IMR-90 (cell line): Measurements from ENCODE around the gene NUP93. TPM values are rescaled to one million over a fixed set of nuclear protein-coding genes. Genes with fewer than 3 reads are reported as not detected.
"Not testable (repeated sequence)": the region's sequence is repeated elsewhere in the genome, so short reads cannot be mapped to it uniquely, and the experiment has no call there.

Source experiments
- ATAC-seq: fragments of 200-7000 bp; cut with Tn5 transposase; 2 replicates; pipeline ENCODE4 v1.9.1; 2020; ENCODE audit warnings: low read depth, mild to moderate bottlenecking, moderate library complexity
- BruUV-seq: library from RNA; stranded (reverse); fragments of 400-500 nt; replicated peaks from 2 replicates; lab custom pipeline; 2021; lab: Mats Ljungman, UMichigan
- CTCF ChIA-PET: fragments of 300-600 bp; formaldehyde crosslinking; extraction: SDS; loops from one replicate; lab custom pipeline; 2021; ENCODE audit warnings: antibody characterized with exemption; lab: Yijun Ruan, JAX
- POLR2A ChIA-PET: fragments of 300-600 bp; sonication (Branson Sonifier 250); formaldehyde crosslinking; loops from one replicate; lab custom pipeline; 2022; ENCODE audit warnings: antibody characterized with exemption; ENCODE audit not compliant: unreplicated experiment; lab: Charles Lee
- DNase-seq: peaks from one replicate; pipeline ENCODE4 v3.0.0; 2013
- H2AFZ ChIP-seq: replicated peaks from 2 replicates; pipeline ENCODE3; 2013; ENCODE audit warnings: low read length, mild to moderate bottlenecking; ENCODE audit not compliant: poor library complexity
- H2AK5ac ChIP-seq: 2 replicates; pipeline ENCODE4 v1.6.1; 2013; ENCODE audit warnings: low read depth, low read length, inconsistent platforms
- H2AK9ac ChIP-seq: replicated peaks from 2 replicates; pipeline ENCODE3; 2013; ENCODE audit warnings: mild to moderate bottlenecking, low read depth, low read length, moderate library complexity; ENCODE audit not compliant: poor library complexity
- H2BK120ac ChIP-seq: 2 replicates; pipeline ENCODE4 v1.6.1; 2013; ENCODE audit warnings: low read depth, low read length, inconsistent platforms
- H2BK15ac ChIP-seq: 3 replicates; pipeline ENCODE4 v1.6.1; 2013; ENCODE audit warnings: low read depth, low read length, inconsistent platforms
- H2BK20ac ChIP-seq: 2 replicates; pipeline ENCODE4 v1.6.1; 2013; ENCODE audit warnings: low read depth, mild to moderate bottlenecking, inconsistent platforms, low read length, moderate library complexity
- H2BK5ac ChIP-seq: 2 replicates; pipeline ENCODE4 v1.6.1; 2013; ENCODE audit warnings: mild to moderate bottlenecking, low read depth, low read length, inconsistent platforms; ENCODE audit not compliant: poor library complexity, severe bottlenecking
- H3K14ac ChIP-seq: replicated peaks from 2 replicates; pipeline ENCODE4 v1.6.1; 2013; ENCODE audit warnings: low read depth, low read length, inconsistent platforms
- H3K18ac ChIP-seq: 2 replicates; pipeline ENCODE4 v1.6.1; 2013; ENCODE audit warnings: low read depth, low read length, control low read depth
- H3K23ac ChIP-seq: 2 replicates; pipeline ENCODE4 v1.6.1; 2013; ENCODE audit warnings: low read depth, low read length, inconsistent platforms
- H3K27ac ChIP-seq: 2 replicates; pipeline ENCODE4 v1.5.1; 2013; ENCODE audit warnings: mild to moderate bottlenecking, control low read depth, low read length; ENCODE audit not compliant: insufficient read depth
- H3K27me3 ChIP-seq: 2 replicates; pipeline ENCODE4 v1.6.1; 2013; ENCODE audit warnings: low read length; ENCODE audit not compliant: control insufficient read depth, insufficient read depth
- H3K36me3 ChIP-seq: 2 replicates; pipeline ENCODE4 v1.6.1; 2013; ENCODE audit warnings: low read length, mixed read lengths; ENCODE audit not compliant: control insufficient read depth, insufficient read depth
- H3K4ac ChIP-seq: 2 replicates; pipeline ENCODE4 v1.6.1; 2013; ENCODE audit warnings: low read depth, low read length, inconsistent platforms
- H3K4me1 ChIP-seq: 2 replicates; pipeline ENCODE4 v1.6.1; 2013; ENCODE audit warnings: low read length, mixed read lengths; ENCODE audit not compliant: control insufficient read depth, insufficient read depth
- H3K4me2 ChIP-seq: 2 replicates; pipeline ENCODE4 v1.6.1; 2013; ENCODE audit warnings: low read depth, mild to moderate bottlenecking, control low read depth, low read length, moderate library complexity
- H3K4me3 ChIP-seq: 2 replicates; pipeline ENCODE4 v1.5.1; 2013; ENCODE audit warnings: low read depth, mild to moderate bottlenecking, control low read depth, low read length, moderate library complexity; ENCODE audit not compliant: insufficient read depth
- H3K56ac ChIP-seq: 2 replicates; pipeline ENCODE4 v1.6.1; 2013; ENCODE audit warnings: low read length, inconsistent platforms; ENCODE audit not compliant: insufficient read depth; ENCODE audit errors: extremely low read depth
- H3K79me1 ChIP-seq, 2 experiments: 2 replicates each; pipeline ENCODE4 v1.6.1; 2013; ENCODE audit warnings: low read length in 2 of 2, inconsistent platforms in 1 of 2, low read depth in 1 of 2
- H3K9ac ChIP-seq: 2 replicates; pipeline ENCODE4 v1.6.1; 2013; ENCODE audit warnings: low read depth, low read length, control low read depth
- H3K9me1 ChIP-seq: 2 replicates; pipeline ENCODE4 v1.6.1; 2013; ENCODE audit warnings: low read length, inconsistent platforms; ENCODE audit not compliant: insufficient read depth
- H3K9me3 ChIP-seq: 2 replicates; pipeline ENCODE4 v1.6.1; 2013; ENCODE audit warnings: low read length; ENCODE audit not compliant: control insufficient read depth, insufficient read depth
- H4K20me1 ChIP-seq: 2 replicates; pipeline ENCODE4 v1.6.1; 2013; ENCODE audit warnings: low read length, inconsistent platforms; ENCODE audit not compliant: insufficient read depth
- H4K5ac ChIP-seq: 2 replicates; pipeline ENCODE4 v1.6.1; 2013; ENCODE audit warnings: mild to moderate bottlenecking, low read depth, low read length, control low read depth
- H4K8ac ChIP-seq, 2 experiments: 2 replicates each; pipeline ENCODE4 v1.6.1; 2013; ENCODE audit warnings: low read depth in 2 of 2, low read length in 2 of 2, control low read depth in 1 of 2, inconsistent platforms in 1 of 2
- H4K91ac ChIP-seq: 2 replicates; pipeline ENCODE4 v1.6.1; 2013; ENCODE audit warnings: low read depth, low read length, inconsistent platforms; ENCODE audit not compliant: insufficient read depth
- FOS ChIP-seq: fragments of 150-350 bp; IDR thresholded peaks from 2 replicates; pipeline ENCODE4 v1.6.1; 2016; ENCODE audit warnings: low read depth, low read length
- NFE2L2 ChIP-seq: fragments of 150-350 bp; IDR thresholded peaks from 2 replicates; pipeline ENCODE4 v1.6.1; 2016; ENCODE audit warnings: low read depth, mild to moderate bottlenecking, low read length
- POLR2A ChIP-seq: IDR thresholded peaks from 2 replicates; pipeline ENCODE4 v1.6.1; 2012; ENCODE audit warnings: mild to moderate bottlenecking, low read depth, low read length
- RAD21 ChIP-seq: IDR thresholded peaks from 2 replicates; pipeline ENCODE4 v1.6.1; 2012; ENCODE audit warnings: low read length, improper control_type of control experiment
- USF2 ChIP-seq: fragments of 150-350 bp; IDR thresholded peaks from 2 replicates; pipeline ENCODE4 v1.6.1; 2017; ENCODE audit warnings: mild to moderate bottlenecking, antibody characterized with exemption, low read length, low read depth
- WGBS, 2 experiments: methylation state at CpG; one replicate each; pipeline versions ENCODE4 v1.1.5 to v1.1.7; 2013; ENCODE audit warnings: missing lambda C conversion rate in 2 of 2; ENCODE audit not compliant: insufficient read length in 1 of 2; ENCODE audit errors: extremely low coverage in 2 of 2; 5-methylcytosine and 5-hydroxymethylcytosine counted together
- dilution Hi-C: fragments of 300-500 bp; cut with HindIII; formaldehyde crosslinking; loops from one replicate; pipeline ENCODE4 v1.14.3; 2018; ENCODE audit warnings: low sequenced_read_pairs; ENCODE audit not compliant: unreplicated experiment
- in situ Hi-C: fragments of 300-500 bp; cut with MboI; formaldehyde crosslinking; loops from 3 replicates; pipeline ENCODE4 v1.14.3; 2019; ENCODE audit warnings: low sequenced_read_pairs, inconsistent platforms, mixed read lengths
- intact Hi-C: fragments of 100-400 bp; cut with micrococcal nuclease; formaldehyde crosslinking; loops from 2 replicates; pipeline ENCODE4 v1.10.0; 2022
- polyA plus RNA-seq, 3 experiments: library from polyadenylated mRNA; depleted of rRNA; stranded (reverse); fragments of >200 nt; gene quantifications; 2 replicates each; pipeline ENCODE4 v1.2.3, GENCODE V29; 2012; ENCODE audit warnings: low replicate concordance in 1 of 3
- total RNA-seq: library from RNA; depleted of rRNA; stranded (reverse); fragments of >200 nt; gene quantifications from 2 replicates; pipeline ENCODE4 v1.2.3, GENCODE V29; 2012

Gene NUP93
- total and polyA plus RNA-seq, 2 of the 4 experiments (the other 2 are of a cell fraction) = 54.6 to 72.6 TPM

GRCh38 chr16:56807011-56807675 is 77.2 kb downstream of the NUP93 start:
- H3K56ac ChIP-seq = peak overlapping the region; percentile 34
- no peak overlapping the region for H3K9ac ChIP-seq
- peak overlapping the region; percentile 6 for H2AK9ac ChIP-seq
- ATAC-seq (peak; percentile 95), DNase-seq (peak; percentile 84)
- POLR2A ChIA-PET = no interaction called here
- peak overlapping the region; percentile 87 for H4K91ac ChIP-seq
- CTCF ChIA-PET = no interaction called here
- H4K8ac ChIP-seq = peak overlapping the region; percentile 53 to 80; a peak in 3 of 4 replicates
- peak overlapping the region; percentile 68 for H3K18ac ChIP-seq
- peaks cover 14% of the 10 kb centered on the region for H3K4me1 ChIP-seq
- TF ChIP-seq RAD21 (no peak), POLR2A (no peak), FOS (peak; percentile 32; the same call in 1 of the 2 replicates), USF2 (no peak), NFE2L2 (no peak)
- no TSS peak for BruUV-seq
- H4K20me1 ChIP-seq = peaks cover 5% of the 10 kb centered on the region; the same call in 1 of the 2 replicates
- H3K9me3 ChIP-seq = no peaks in the 10 kb centered on the region
- peak overlapping the region; percentile 50; the same call in 1 of the 2 replicates for H4K5ac ChIP-seq
- peak overlapping the region; percentile 92 for H2AK5ac ChIP-seq
- intact Hi-C loops (loop anchor here (5.0 kb wide), 1 partner anchor 40 kb away; no protein-coding TSS in a partner anchor), in situ Hi-C loops (no loop called here), dilution Hi-C loops (no loop called here)
- peak overlapping the region; percentile 93; the same call in 2 of the 3 replicates for H2BK15ac ChIP-seq
- peak overlapping the region; percentile 63 for H3K27ac ChIP-seq
- peak overlapping the region; percentile 28 for H2AFZ ChIP-seq
- no peaks in the 10 kb centered on the region for H3K27me3 ChIP-seq
- peak overlapping the region; percentile 86 for H3K4ac ChIP-seq
- peaks cover 12% of the 10 kb centered on the region for H3K9me1 ChIP-seq
- H3K79me1 ChIP-seq = peaks cover 7 to 30% of the 10 kb centered on the region in 2 experiments
- WGBS, 2 experiments = 0% methylated on average over 1 of the region's 3 CpGs; no CpG with 5 or more reads in 1 of the 2 experiments
- H3K23ac ChIP-seq = peak overlapping the region; percentile 81
- peak overlapping the region; percentile 89 for H3K14ac ChIP-seq
- peak overlapping the region; percentile 78 for H2BK5ac ChIP-seq
- H3K4me3 ChIP-seq = no peak overlapping the region
- H3K36me3 ChIP-seq = peaks cover 5% of the 10 kb centered on the region; the same call in 1 of the 2 replicates
- H2BK20ac ChIP-seq = peak overlapping the region; percentile 94
- peak overlapping the region; percentile 27; the same call in 1 of the 2 replicates for H3K4me2 ChIP-seq
- peak overlapping the region; percentile 95 for H2BK120ac ChIP-seq

GRCh38 chr16:56807676-56808067 is 77.7 kb downstream of the NUP93 start:
- Histone ChIP-seq H3K4me1 (peaks cover 15% of the 10 kb centered on the region), H2BK120ac (peak overlapping the region; percentile 82), H3K4ac (peak overlapping the region; percentile 81), H3K27ac (peak overlapping the region; percentile 63; the same call in 1 of the 2 replicates), H3K14ac (peak overlapping the region; percentile 68; the same call in 1 of the 2 replicates), H3K79me1 (peaks cover 7 to 32% of the 10 kb centered on the region in 2 experiments), H4K91ac (peak overlapping the region; percentile 87), H3K9me1 (peaks cover 13% of the 10 kb centered on the region), H2AK5ac (peak overlapping the region; percentile 88), H2BK5ac (peak overlapping the region; percentile 71), H4K8ac (peak overlapping the region in 1 of 2 experiments; percentile 72; a peak in 1 of 4 replicates), H3K18ac (peak overlapping the region; percentile 13; the same call in 1 of the 2 replicates), H2BK20ac (peak overlapping the region; percentile 74)
- ATAC-seq = peak; percentile 27
- H3K27me3 ChIP-seq, H3K56ac ChIP-seq, H2AK9ac ChIP-seq, CTCF ChIA-PET, in situ Hi-C loops, H3K9ac ChIP-seq, H3K9me3 ChIP-seq, H3K4me2 ChIP-seq, POLR2A ChIA-PET, BruUV-seq, H2AFZ ChIP-seq, H4K5ac ChIP-seq, H3K36me3 ChIP-seq, H4K20me1 ChIP-seq, H2BK15ac ChIP-seq, DNase-seq, H3K23ac ChIP-seq, H3K4me3 ChIP-seq, dilution Hi-C loops: not testable (repeated sequence)
- intact Hi-C loops = loop anchor here (5.0 kb wide), 1 partner anchor 40 kb away; no protein-coding TSS in a partner anchor
- no CpG with 5 or more reads among the region's 9 CpGs for WGBS, 2 experiments
